LNCaP clone FGC (cell line): ENCODE measurements around the gene ACSF2.

Experiments
- DNase-seq: peaks from one replicate; pipeline ENCODE4 v3.0.0-alpha.2; 2011; ENCODE audit warnings: low read depth
- H3K4me3 ChIP-seq: 2 replicates; pipeline ENCODE4 v1.5.1; 2011; ENCODE audit warnings: mild to moderate bottlenecking, low read depth, low read length, control low read depth
- TF ChIP-seq, protein P1 (sequence below): IDR thresholded peaks from 2 replicates; pipeline ENCODE4 v1.5.1; 2012; ENCODE audit warnings: mild to moderate bottlenecking; ENCODE audit not compliant: control insufficient read depth, insufficient read depth; ENCODE audit errors: extremely low read depth

ACSF2 gene

DNA sequence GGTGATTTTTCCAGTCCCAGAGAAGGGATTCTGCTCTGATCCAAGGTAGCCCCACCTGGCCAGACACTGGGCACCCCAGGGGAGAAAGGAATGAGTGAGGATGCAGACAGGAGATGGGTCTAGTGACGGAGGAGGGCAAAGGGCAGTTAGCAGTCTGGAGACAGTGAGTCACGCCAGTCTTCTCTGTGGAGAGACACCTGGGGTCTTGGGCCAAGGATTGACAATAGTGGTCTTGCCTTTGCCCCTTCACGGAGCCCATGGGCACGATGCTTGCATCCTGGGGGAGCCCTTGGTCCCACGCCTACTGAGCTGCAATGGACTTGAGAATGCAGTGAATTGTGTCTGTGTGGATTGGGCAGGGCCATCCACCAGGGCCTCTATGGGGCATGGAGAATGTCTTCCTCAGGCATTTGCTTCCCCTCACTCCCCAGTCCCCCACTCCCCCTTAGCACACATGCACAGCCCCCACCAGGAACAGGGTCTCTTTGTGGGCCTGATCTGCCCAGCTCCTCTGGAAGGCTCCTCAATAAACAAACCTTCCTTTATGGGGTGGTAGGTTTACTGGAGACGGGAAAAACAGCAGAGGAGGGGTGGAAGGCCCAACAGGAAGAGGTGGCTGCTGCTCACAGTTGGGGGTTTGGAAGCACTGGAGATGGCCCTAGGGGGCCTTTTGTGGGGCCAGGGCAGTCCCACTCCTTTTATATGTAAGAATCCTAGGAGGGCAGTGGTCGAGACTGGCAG, 41.3 kb downstream of the ACSF2 start:
- DNase-seq = no peak
- TF ChIP-seq, protein P1, sequence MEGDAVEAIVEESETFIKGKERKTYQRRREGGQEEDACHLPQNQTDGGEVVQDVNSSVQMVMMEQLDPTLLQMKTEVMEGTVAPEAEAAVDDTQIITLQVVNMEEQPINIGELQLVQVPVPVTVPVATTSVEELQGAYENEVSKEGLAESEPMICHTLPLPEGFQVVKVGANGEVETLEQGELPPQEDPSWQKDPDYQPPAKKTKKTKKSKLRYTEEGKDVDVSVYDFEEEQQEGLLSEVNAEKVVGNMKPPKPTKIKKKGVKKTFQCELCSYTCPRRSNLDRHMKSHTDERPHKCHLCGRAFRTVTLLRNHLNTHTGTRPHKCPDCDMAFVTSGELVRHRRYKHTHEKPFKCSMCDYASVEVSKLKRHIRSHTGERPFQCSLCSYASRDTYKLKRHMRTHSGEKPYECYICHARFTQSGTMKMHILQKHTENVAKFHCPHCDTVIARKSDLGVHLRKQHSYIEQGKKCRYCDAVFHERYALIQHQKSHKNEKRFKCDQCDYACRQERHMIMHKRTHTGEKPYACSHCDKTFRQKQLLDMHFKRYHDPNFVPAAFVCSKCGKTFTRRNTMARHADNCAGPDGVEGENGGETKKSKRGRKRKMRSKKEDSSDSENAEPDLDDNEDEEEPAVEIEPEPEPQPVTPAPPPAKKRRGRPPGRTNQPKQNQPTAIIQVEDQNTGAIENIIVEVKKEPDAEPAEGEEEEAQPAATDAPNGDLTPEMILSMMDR = no peak
- no peak overlapping the region for H3K4me3 ChIP-seq

DNA sequence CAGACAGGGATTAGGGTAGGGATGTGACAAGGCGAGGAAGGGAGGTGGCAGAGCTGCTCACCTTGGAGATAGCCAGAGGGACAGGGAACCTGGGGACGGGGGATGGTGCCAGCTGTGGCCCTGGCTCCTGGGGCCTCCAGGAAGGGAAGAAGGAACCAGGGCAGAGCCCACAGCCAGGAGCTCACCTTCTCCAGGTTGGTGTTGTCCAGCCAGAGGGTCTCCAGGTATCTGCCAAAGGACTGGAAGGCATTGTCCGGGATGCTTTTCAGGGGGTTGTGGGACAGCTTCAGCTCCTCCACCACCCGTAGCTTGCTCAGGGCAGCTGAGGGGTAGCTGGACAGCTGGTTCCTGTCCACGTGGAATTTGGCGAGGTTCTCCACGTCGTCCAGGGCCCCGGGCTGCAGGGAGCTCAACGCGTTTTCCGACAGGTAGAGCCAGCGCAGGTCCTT, 41.9 kb downstream of the ACSF2 start:
- no peak overlapping the region for H3K4me3 ChIP-seq
- no peak for DNase-seq
- TF ChIP-seq, protein P1 = no peak

DNA sequence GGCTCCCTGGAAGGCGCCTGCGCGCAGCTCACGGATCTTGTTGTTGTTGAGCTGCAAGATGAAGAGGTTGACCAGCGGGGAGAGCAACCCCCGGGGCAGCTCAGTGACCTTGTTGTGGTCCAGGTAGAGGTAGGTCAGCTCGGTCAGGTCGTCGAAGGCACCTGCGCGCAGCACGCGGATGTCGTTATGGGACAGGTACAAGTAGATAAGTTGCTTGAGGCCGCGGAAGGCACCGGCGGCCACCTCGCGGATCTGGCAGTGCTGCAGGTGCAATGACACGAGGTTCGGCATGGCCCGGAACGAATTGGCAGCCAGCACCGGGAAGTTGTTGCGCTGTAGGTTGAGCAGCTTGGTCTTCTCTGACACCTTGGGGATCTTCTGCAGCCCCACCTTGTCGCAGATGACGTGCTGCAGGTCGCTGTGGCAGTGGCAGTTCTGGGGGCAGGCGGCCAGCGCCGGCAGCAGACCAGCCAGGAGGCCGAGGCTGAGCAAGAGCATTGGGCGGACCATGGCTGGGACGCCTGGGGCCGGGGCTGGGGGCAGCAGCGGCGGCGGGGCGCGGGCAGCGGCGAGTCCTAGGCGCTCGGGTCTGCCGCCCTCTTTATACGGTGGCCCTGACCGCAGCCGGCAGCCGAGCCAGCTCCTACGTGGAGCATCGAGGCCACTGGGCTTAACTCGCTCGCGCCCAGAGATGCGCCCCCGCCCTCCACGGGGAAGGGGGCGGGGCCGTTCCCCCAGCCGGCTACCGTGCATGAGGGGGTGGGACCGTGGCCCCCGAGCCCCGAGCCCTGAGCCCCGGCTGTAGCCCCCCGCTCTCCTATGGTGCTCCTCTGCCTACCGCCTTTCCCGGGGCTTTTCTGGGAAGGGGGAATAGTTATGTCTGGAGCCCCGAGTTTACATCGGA, 42.5 kb downstream of the ACSF2 start, which contains the start of gene CHAD:
TSS of gene CHAD (minus strand) at position 577 of the 904 bp plus-strand sequence. CDS start at position 510, 67 bp downstream.
- H3K4me3 ChIP-seq = no peak within 1 kb of the TSS
- TF ChIP-seq, protein P1 = no peak
- no peak for DNase-seq

DNA sequence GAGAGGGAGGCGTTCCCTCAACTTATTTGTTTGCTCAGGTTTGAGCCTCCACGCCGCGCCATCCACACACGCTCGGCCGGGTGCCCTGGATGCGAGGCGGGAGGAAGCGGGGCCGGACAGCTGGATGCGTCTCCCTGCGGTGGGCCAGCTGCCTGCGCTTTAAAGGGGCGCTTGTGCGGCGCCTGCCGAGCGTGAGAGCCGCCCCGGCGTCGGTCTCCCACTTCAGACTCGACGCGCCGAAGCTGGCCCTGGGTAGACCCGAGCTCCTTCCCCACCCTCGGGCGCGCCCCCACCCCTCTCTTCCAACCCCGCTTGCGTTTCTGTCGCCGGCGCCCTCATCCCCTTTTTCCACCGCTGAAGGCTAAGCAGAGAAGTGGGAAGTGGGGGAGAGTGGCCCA, 43.2 kb downstream of the ACSF2 start:
- no peak overlapping the region for H3K4me3 ChIP-seq
- TF ChIP-seq, protein P1 = no peak
- DNase-seq = no peak

DNA sequence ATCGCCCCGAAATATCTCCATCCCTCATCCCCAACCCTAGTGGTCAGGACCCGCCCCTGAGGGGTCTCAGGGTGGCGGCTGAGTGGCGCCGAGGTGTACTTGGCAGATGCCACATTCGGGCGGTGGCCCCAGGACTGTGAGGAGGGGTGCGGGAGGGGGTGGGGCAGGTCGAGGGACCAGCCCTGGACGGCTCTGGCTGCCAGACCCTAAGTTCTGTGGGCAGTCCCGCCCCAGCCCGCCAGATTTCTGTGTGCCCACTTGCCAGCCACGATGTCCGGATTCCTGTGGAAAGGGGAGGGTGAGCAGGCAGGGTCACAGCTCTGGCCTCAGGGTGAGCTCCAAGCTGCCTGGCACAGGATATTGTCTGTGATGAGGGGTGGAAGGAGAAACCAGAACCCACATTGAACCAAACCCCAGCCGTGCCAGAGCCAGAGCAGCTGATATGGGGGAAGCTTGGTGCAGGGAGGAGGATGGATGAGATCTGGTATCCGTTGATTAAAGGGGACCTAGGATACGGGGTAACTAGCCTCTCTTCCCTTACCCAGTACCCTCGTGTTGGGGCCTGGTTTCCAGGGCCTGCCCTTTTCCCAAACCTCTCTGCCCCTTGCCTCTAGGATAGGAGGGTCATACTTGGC, 43.8 kb downstream of the ACSF2 start:
- H3K4me3 ChIP-seq = no peak overlapping the region
- no peak for DNase-seq
- TF ChIP-seq, protein P1 = no peak

DNA sequence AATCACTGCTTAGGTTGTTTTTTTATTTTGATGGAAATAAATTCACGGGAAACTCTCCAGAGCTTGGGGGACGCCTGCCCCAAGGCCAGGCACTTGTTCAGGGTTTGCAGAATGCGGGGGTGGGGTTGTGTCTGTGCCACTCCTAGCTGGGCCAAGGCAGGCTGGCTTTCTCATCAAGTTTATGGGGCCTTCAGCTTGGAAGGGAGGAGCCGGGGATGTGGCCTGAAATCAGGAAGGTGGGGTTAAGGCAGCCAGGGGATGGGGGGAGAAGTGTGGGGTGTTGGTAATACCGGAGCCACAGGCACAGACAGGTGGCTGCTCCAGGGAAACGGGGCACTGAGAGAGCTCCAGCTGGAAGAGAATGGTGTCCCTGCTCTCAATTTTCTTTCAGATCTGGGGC, 44.4 kb downstream of the ACSF2 start:
- TF ChIP-seq, protein P1 = no peak
- DNase-seq = no peak
- H3K4me3 ChIP-seq = no peak overlapping the region
